Fibroblast of skin of abdomen (primary cell): Measurements from ENCODE around the gene SFMBT2.

ENCODE experiments used
- DNase-seq: peaks from one replicate; pipeline ENCODE4 v3.0.0-alpha.2; 2013

Gene SFMBT2

DNA sequence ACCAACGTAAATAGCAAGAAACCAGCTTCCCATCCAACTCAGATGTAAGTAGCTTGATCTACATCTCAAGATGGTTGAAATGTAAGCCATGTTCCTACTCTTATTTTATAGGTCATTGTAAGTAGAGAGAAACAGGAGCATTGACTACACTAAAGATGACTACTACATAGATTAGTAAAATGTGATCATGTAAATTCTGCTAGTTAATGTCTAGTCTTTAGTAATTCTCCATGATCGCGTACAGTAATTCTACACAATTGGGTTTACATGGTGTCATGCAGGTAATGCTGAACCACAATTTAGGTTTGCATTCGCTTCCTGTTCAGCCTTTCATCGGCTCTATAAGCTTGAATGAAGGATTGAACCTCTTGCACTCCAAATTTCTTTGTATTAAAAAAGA, 14.9 kb upstream of the SFMBT2 start:
- no peak for DNase-seq

GRCh38 chr10:7424919-7425318, 14.1 kb upstream of the SFMBT2 start:
- DNase-seq, result no peak

- DNase-seq, result no peak
Observed at GRCh38 chr10:7424315-7424714, 13.5 kb upstream of the SFMBT2 start.

- no peak for DNase-seq
Observed at GRCh38 chr10:7423521-7423920, 12.7 kb upstream of the SFMBT2 start.

GRCh38 chr10:7421526-7421925, 10.7 kb upstream of the SFMBT2 start:
- DNase-seq, result no peak

- DNase-seq, result no peak
Observed at GRCh38 chr10:7419998-7420397, 9.2 kb upstream of the SFMBT2 start.

DNA sequence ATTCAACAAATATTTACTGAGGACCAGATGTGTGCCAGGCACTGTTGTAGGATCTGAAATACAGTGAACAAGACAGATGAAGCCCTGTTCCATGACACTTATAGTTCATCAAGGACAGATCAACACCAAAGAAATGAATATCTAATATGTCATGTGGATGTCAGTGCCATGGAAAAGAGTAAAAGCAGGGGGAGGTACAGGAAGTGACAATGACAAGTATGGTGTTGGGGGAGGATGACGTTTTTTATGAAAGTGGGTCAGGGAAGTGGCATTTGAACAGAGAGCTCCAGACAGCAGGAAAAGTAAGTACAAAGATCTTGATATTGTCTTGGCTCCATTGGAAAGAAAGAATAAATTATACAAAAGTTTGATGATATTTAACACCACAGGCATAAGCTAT, 7.0 kb upstream of the SFMBT2 start:
- no peak for DNase-seq

GRCh38 chr10:7417103-7417623, 6.3 kb upstream of the SFMBT2 start:
- peak; percentile 34 for DNase-seq

GRCh38 chr10:7414766-7415165, 3.9 kb upstream of the SFMBT2 start:
- DNase-seq, result no peak

DNA sequence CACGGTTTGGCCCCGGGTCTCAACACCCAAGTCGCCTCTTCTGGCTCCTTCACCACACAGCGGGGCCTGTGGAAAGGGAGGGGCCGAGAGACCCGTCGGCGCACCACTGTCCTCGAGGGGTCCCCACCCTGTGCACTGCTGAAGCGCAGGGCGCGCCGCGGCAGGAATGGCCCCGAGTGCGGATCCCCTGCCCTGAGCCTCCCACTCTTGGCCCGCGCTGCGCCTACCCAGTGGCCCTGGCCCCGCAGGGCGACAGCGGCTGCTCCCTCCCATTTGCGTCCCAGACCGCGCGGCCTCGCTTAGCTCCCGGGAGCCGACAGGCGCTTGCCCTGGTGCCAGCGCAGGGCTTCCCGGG, 2.1 kb upstream of the SFMBT2 start:
- DNase-seq, result no peak

DNA sequence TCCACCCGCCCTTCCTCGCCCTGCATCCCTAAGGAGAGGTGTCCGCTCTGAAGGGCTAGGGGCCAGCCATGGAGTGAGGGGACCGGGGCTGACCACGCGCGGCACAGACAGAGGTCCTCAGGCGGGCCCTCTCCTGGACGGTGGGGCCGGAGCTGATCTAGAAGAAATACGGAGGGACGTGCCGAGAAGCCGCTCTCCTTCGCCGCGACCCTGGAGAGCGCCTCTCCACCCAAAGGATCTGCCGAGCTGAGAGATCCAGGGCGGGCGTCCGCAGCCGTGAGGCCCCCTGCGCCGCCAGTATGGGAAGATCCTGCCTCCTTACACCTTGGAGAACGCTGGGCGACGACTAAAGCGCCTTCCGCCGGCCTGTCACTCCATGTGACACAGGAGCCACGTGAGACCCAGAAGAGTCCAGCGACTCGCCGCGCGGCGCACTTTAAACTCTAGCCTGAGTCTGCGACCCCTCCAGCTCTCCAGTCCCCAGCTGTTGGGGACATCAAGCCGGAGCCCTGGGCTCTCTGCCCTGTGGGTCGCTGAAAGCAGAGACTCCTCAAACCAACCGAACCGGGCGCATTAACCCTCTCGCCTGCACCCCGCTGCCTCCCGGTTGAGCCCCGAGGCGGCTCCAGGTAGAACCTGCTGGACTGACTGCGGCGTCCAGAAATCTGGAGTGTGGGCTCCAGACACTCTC, 1.5 kb upstream of the SFMBT2 start:
- DNase-seq, result peak; percentile 1

- no peak for DNase-seq
Observed at GRCh38 chr10:7411671-7412128, 866 bp upstream of the SFMBT2 start.

- DNase-seq, result peak; percentile 6
Observed at GRCh38 chr10:7410301-7410861, 453 bp downstream of the SFMBT2 start.

- DNase-seq, result no peak
Observed at GRCh38 chr10:7409732-7410168, 1.1 kb downstream of the SFMBT2 start.

DNA sequence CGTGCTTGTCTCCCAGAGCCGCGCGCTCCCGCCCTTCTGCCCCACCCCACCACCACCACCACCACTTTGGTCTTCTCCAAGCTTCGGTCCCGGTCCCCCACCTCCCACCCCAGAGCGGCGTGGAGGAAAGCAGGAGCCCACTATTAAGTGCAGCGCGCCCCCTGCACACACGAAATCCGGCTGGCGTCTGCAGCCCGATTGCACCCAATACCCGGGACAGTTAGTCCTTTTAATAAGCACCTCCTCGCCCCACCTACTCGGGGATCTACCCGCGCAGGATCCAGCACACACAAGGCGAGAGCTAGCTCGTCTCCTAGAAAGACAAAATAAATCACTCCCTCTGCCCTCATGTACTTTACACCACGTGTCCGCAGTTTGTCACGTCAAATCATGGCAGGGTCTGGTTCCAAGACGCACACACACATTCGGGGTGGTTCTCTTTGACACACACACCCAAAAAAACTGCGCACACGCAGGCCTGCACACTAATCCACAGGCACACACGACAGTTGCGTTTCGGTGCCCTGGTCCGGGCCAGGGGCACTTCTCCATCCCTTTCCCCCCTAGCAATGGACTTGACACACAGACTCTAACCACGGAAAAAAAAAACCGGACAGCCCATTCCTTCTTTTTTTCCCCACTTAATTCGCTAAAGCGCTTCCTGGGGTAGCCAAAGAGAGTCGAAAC, 1.6 kb downstream of the SFMBT2 start:
- DNase-seq, result no peak

DNA sequence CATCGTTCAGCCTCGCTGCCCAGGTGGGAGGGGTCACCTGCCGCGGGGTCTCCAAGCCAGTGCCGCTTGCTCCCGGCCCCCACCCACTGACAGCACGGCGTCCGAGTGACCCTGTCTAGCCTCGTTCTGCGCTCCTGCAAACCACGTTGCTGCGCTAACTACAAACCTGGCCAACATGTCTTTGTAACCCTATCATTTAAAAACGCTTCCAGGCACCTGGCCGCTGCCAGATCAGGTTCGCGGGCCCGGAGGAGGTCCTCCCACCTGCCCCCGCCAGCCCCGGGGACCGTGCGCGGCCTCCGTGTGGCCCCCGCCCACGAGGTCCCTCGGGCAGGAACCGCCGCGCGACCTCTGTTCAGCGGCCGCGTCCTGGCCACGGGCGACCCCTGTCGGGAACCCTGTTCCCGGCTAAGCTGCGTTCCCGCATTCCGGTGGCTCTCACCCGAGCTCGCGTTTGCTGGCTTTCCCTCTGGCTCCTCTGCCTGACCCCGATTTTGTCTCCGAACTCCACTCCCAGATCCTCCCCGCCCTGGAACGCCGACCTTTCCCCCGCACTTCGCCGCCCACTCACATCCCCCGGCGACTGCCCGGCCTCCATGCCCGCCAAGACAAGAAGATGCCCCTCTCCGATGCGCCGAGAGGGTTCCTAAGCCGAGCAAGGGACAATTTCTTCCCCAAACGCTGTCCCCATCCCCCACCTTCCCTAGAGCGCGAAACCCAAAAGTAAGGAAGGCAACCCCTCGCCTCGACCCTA, 2.4 kb downstream of the SFMBT2 start:
- DNase-seq, result peak; percentile 33

DNA sequence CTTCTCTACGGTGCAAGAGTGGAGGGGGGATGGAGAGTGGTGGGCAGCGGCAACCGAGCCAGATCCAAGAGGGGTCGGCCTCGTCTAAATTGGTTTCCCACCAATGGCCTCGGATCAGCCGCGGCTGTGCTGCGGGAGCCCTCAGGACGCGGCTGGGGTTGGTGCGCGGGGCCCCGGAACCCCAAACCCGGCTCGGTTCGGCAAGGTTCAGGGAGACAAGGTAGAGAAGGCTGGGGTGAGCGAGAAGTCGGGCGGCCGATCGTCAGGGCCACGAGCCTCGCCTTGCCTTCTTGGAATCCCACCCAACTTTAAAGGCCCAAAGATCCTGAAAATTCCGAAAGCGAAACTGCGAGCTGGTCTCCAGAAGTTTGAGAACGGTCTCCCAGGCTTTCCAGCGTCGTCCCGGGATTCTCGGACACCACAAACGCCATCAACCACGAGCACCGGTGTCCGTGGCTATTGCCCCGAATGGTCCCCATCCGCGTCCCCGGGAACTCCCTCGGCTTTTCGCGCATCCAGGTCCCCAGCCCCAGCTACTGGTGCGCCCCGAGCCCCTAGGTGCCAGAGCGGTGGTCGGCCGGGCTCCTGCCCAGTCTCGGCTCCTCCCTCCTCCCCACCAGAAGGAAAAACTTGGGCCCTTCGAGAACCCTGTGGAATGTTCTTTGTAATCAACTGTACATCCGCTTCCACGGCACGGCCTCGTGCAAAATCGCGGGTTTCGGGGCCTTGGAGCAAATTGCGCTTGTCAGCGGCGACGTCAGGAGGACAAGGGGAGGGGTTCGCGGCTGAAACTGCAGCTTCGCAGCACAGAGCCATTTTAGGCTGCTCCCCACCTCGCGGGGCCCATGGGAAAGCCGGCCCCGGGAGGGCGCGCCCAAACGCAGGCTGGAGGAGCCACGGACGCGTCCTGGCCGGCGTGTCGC, 3.2 kb downstream of the SFMBT2 start:
- DNase-seq, result peak; percentile 49

DNA sequence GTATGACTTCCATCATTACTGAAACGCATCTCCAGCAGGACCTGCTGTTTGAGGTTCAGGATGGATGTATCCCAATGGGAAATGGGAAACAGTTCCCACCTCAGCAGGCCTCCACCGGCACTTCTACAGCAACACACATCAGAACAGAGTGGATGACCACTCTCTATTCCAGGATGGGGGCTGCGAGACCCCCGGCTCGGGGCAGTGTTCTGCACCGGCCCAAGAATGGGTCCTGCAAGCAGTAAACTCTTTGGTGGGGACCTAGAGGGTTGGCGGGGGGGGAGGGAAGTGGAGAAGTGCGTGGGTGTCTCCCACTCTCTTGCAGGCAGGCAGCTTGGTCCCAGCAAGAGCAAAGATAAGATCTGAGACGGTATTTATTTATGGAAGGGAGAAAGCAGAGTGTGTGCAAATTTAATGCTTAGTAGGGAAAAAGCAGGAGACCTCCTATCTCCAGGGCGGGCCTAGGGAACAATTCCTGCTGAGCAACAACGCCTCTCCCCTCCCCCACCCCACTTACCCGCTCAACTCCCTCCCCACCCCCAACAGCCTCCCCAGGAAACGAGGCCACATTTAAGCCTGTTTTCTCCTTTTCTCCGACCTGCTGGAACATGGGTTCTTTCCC, 4.0 kb downstream of the SFMBT2 start:
- DNase-seq, result no peak

- no peak for DNase-seq
Observed at GRCh38 chr10:7405637-7406036, 5.2 kb downstream of the SFMBT2 start.

DNA sequence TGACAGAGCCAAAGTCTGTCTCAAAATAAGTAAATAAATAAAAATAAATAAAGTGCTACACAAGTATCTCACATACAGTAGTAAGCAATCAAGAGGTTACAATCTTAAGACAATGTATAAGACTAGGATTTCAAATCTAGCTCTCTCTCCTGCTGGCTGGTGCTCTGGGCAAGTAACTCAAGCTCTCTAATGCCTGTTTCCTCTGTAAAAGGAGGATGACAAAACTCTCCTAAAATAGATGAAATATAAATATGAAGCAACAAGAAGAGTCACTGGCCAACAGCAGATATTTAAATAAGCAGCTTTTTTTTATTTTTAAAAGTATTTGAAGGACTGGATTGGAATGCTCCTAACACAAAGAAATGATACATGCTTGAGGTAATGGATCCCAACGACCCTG, 7.2 kb downstream of the SFMBT2 start:
- DNase-seq, result no peak

GRCh38 chr10:7401782-7402181, 9.1 kb downstream of the SFMBT2 start:
- DNase-seq, result no peak
